ENCODE results near the gene SIGLEC15.
"Not testable (repeated sequence)": the region's sequence is repeated elsewhere in the genome, so short reads cannot be mapped to it uniquely, and the experiment has no call there.

The SIGLEC15 gene

DNA sequence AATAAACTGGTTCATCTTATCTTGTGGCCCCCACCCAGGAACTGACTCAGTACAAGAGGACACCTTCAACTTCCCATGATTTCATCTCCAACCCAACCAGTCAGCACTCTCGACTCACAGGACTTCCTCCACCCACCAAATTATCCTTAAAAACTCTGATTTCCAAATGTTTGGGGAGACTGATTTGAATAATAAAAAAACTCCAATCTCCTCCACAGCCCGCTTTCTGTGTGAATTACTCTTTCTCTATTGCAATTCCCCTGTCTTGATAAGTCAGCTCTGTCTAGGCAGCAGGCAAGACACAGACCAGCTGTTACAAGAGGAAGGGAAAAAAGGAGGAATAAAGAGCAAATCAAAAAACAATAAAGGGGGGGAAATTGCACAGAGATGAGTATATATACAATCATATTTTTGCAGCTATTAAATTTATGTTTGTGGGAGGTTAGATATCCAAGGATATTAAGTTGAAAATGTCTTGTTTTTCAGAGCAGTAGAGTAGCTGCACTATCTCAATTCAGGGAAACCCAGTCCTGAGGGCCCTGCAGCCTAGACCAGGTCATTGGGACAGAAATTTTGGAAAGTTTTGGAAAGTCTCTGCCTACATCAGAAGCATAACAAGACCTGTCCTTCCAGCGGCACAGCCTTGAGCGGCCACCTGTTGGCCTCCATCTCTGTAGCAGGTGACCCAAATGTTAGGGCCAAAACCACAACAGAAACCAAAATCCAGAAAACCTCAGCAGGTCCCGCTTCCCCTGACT lies 32.8 kb upstream of the SIGLEC15 start:
- Histone ChIP-seq H3K79me2 (ENCODE audit: control insufficient read depth, insufficient read depth, low read length, unreplicated experiment) (no peaks in the 10 kb centered on the region), H3K4me1 (ENCODE audit: control insufficient read depth, insufficient read depth, low read length, unreplicated experiment) (peaks cover 19% of the 10 kb centered on the region), H2AFZ (ENCODE audit: low read length, unreplicated experiment) (no peak overlapping the region), H3K4me3 (ENCODE audit: low read depth, low read length) (no peak overlapping the region; the same call in 1 of the 2 replicates), H3K36me3 (ENCODE audit: insufficient read depth, low read length) (no peaks in the 10 kb centered on the region), H3K27ac (ENCODE audit: low read depth, low read length) (peak overlapping the region; percentile 88), H3K27me3 (ENCODE audit: insufficient read depth, low read length) (no peaks in the 10 kb centered on the region)

DNA sequence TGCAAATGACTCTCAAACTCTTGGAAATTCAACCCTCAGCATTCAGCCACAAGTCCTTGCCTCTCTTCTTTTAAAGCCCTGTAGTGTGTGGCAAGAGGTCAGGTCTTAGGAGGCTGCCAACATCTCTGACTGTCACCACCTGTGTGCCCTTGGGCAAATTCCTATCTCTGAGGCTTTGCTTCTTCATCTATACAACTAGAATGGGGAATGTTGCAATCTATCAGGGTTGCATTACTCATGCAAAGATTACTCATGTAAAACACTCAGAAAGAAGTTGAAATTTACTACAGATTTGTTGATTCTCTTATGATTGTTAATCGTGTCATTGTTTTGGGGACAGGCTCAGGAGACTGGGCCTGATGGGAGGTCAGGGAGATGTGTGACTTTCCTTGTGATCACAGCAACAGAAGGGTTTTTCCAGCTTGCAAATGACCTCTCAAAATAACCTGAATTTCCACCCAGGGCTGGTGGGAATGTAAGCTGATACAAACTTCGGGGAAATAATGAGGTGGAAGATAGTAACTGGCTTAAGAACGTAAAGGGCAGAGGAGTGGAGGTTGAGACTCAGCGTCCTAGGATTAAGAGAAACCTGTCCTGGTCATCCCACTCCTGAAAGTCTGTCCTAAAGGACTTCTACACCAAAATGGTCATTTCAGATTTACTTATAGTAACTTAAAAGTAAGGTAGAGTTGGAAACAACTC lies 32.1 kb upstream of the SIGLEC15 start:
- peak overlapping the region; percentile 5 for H2AFZ ChIP-seq (ENCODE audit: low read length, unreplicated experiment)
- no peaks in the 10 kb centered on the region for H3K27me3 ChIP-seq (ENCODE audit: insufficient read depth, low read length)
- no peaks in the 10 kb centered on the region for H3K79me2 ChIP-seq (ENCODE audit: control insufficient read depth, insufficient read depth, low read length, unreplicated experiment)
- no peaks in the 10 kb centered on the region for H3K36me3 ChIP-seq (ENCODE audit: insufficient read depth, low read length)
- no peak overlapping the region; the same call in 1 of the 2 replicates for H3K4me3 ChIP-seq (ENCODE audit: low read depth, low read length)
- H3K27ac ChIP-seq (ENCODE audit: low read depth, low read length) = peak overlapping the region; percentile 88
- peaks cover 19% of the 10 kb centered on the region for H3K4me1 ChIP-seq (ENCODE audit: control insufficient read depth, insufficient read depth, low read length, unreplicated experiment)

DNA sequence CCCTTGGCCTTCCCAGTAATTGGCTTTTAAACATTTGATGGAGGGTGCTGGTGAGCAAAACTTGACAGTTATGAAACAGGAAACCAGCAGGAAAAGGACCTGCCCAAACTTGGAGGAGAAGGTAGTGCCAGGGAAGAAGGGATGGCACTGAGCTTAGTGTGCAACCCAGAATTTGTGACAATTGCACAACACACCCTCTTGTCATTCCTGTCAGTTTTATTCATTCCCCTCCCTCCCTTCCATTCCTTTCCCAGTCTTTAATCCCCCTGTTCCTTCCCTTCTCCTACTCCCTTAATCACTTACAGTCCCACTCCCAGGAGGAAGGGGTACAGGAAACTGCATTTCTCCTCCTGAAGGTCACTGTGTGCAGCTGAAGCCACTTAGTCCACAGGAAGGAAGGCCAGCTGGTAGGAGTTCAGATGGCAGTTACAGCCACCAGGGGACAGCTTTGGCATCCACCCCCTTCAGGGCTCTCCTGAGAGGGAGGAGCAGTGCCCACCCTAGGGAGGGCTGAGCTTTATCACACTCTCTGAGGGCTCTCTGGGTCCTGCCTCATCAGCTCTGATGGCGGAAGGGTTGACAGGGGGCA lies 24.0 kb upstream of the SIGLEC15 start:
- H3K4me1 ChIP-seq (ENCODE audit: control insufficient read depth, insufficient read depth, low read length, unreplicated experiment) = peaks cover 33% of the 10 kb centered on the region
- no peak overlapping the region for H3K4me3 ChIP-seq (ENCODE audit: low read depth, low read length)
- H3K27ac ChIP-seq (ENCODE audit: low read depth, low read length) = peak overlapping the region; percentile 99
- H3K36me3 ChIP-seq (ENCODE audit: insufficient read depth, low read length) = peaks cover 13% of the 10 kb centered on the region; the same call in 1 of the 2 replicates
- no peaks in the 10 kb centered on the region for H3K79me2 ChIP-seq (ENCODE audit: control insufficient read depth, insufficient read depth, low read length, unreplicated experiment)
- no peaks in the 10 kb centered on the region for H3K27me3 ChIP-seq (ENCODE audit: insufficient read depth, low read length)
- peak overlapping the region; percentile 51 for H2AFZ ChIP-seq (ENCODE audit: low read length, unreplicated experiment)

DNA sequence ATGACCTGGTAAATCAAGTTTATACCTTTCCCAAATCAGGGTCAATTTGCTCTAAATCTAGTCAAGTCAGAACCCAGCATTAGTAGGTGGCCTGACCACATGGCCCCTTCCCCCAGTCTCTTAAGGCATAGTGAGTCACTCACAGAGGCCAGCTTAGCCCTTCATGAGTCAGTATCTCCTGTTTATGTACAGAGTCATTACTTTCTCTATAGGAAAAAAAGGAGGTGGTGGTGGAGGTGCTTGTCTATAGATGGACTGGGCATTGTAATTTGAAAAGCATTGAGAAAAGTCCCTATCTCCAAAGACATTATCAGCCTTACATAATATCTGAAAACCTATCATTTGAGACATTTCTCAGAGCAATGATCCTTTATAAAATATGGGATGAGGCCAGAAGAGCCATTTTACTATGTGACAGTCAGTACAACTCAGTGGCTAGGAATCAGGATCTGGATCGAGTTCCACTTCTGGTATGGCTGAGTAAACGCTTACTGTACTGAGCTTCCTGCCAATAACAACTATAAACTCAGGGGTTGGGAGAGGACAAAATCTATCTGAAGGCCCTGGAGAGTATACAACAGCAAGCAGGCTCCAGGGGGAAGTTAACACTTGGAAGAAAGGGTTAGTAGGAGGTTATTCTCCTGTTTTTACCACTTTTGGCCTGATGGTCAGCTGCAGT lies 22.5 kb upstream of the SIGLEC15 start:
- peaks cover 13% of the 10 kb centered on the region; the same call in 1 of the 2 replicates for H3K36me3 ChIP-seq (ENCODE audit: insufficient read depth, low read length)
- H3K4me3 ChIP-seq (ENCODE audit: low read depth, low read length) = peak overlapping the region; percentile 64
- H3K79me2 ChIP-seq (ENCODE audit: control insufficient read depth, insufficient read depth, low read length, unreplicated experiment) = no peaks in the 10 kb centered on the region
- H3K27ac ChIP-seq (ENCODE audit: low read depth, low read length) = peak overlapping the region; percentile 99
- peak overlapping the region; percentile 67 for H2AFZ ChIP-seq (ENCODE audit: low read length, unreplicated experiment)
- H3K4me1 ChIP-seq (ENCODE audit: control insufficient read depth, insufficient read depth, low read length, unreplicated experiment) = peaks cover 36% of the 10 kb centered on the region
- H3K27me3 ChIP-seq (ENCODE audit: insufficient read depth, low read length) = no peaks in the 10 kb centered on the region

DNA sequence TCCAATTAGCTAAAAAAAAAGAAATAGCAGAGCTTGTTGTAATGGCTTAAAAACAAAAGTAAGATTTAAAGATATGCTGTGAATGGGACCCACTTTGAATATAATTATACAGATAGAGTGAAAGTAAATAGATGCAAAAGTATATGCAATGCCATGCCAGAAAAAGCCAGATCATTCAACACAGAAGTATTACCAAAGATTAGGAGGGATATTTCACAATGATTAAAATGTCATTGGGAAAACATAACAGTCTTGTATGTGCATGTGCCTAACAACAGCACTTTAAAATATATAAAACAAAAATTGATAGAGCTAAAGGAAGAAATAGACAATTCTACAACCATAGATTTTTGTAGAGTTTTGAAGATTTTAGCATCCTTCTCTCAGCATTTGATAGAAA lies 19.9 kb upstream of the SIGLEC15 start:
- Histone ChIP-seq H3K27me3 (ENCODE audit: insufficient read depth, low read length) (no peaks in the 10 kb centered on the region), H2AFZ (ENCODE audit: low read length, unreplicated experiment) (no peak overlapping the region), H3K4me1 (ENCODE audit: control insufficient read depth, insufficient read depth, low read length, unreplicated experiment) (peaks cover 36% of the 10 kb centered on the region), H3K4me3 (ENCODE audit: low read depth, low read length) (no peak overlapping the region), H3K27ac (ENCODE audit: low read depth, low read length) (peak overlapping the region; percentile 63), H3K36me3 (ENCODE audit: insufficient read depth, low read length) (peaks cover 13% of the 10 kb centered on the region; the same call in 1 of the 2 replicates), H3K79me2 (ENCODE audit: control insufficient read depth, insufficient read depth, low read length, unreplicated experiment) (no peaks in the 10 kb centered on the region)

DNA sequence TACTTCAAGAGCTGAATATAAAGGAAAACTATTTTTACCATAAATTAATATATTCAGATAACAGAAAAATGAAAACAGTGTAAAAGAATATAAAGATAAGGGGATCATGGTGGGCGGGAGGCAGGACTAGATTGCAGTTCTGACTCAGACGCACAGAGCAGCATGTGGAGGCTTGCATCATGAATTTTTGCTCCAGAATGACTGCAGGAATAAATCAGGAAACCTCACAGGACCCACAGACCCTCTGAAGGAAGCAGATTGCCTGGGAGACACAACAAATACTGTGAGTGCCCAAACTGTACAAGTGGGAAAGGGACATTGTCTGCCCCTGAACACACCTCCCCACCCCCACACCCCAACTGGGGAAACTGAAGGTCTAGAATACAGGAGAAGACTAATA lies 19.2 kb upstream of the SIGLEC15 start:
- Histone ChIP-seq H3K79me2 (ENCODE audit: control insufficient read depth, insufficient read depth, low read length, unreplicated experiment) (no peaks in the 10 kb centered on the region), H3K27ac (ENCODE audit: low read depth, low read length) (peak overlapping the region; percentile 63), H3K4me3 (ENCODE audit: low read depth, low read length) (no peak overlapping the region)

DNA sequence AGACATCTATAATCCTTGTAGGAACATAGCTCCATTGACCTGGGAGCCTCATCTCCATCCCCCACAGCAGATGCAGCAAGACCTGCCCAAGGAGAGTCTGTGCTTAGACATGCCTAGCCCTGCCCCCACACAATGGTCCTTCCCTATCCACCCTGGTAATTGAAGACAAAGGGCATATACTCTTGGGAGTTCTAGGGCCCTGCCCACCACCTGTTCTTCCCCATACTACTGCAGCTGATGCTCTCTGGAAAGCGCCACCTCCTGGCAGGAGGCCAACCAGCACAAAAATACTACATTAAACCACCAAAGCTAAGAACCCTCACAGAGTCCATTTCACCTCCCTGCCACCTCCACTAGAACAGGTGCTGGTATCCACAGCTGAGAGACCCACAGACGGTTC lies 18.3 kb upstream of the SIGLEC15 start:
- not testable (repeated sequence) for H2AFZ ChIP-seq (ENCODE audit: low read length, unreplicated experiment); H3K27ac ChIP-seq (ENCODE audit: low read depth, low read length); H3K79me2 ChIP-seq (ENCODE audit: control insufficient read depth, insufficient read depth, low read length, unreplicated experiment); H3K27me3 ChIP-seq (ENCODE audit: insufficient read depth, low read length); H3K4me3 ChIP-seq (ENCODE audit: low read depth, low read length)
- H3K36me3 ChIP-seq (ENCODE audit: insufficient read depth, low read length) = peaks cover 13% of the 10 kb centered on the region; the same call in 1 of the 2 replicates
- peaks cover 26% of the 10 kb centered on the region for H3K4me1 ChIP-seq (ENCODE audit: control insufficient read depth, insufficient read depth, low read length, unreplicated experiment)

More for the DNA sequence above, 19.2 kb upstream of the SIGLEC15 start:
- Histone ChIP-seq H3K36me3 (ENCODE audit: insufficient read depth, low read length) (peaks cover 13% of the 10 kb centered on the region; the same call in 1 of the 2 replicates), H3K4me1 (ENCODE audit: control insufficient read depth, insufficient read depth, low read length, unreplicated experiment) (peaks cover 35% of the 10 kb centered on the region), H3K27me3 (ENCODE audit: insufficient read depth, low read length) (no peaks in the 10 kb centered on the region), H2AFZ (ENCODE audit: low read length, unreplicated experiment) (no peak overlapping the region)

DNA sequence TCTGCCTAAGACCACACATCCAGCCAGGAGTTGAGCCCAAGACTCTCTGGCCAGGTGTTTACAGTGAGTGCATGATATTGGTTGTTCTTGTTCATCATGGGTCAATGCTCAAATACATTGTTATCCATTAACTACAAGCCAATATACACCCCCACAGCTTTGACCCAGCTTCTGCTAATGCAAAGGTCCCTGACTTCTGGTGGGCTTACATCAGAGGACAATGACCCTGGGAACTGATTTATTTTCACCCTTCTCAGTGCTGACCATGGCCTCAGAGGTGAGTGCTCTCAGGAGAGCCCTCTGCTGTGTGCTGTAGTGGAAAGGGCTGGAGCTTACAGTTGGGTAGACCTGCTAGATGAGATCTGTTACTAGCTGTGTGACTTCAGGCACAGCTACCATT lies 10.7 kb upstream of the SIGLEC15 start:
- H3K36me3 ChIP-seq (ENCODE audit: insufficient read depth, low read length); H3K27ac ChIP-seq (ENCODE audit: low read depth, low read length); H3K79me2 ChIP-seq (ENCODE audit: control insufficient read depth, insufficient read depth, low read length, unreplicated experiment); H2AFZ ChIP-seq (ENCODE audit: low read length, unreplicated experiment); H3K4me3 ChIP-seq (ENCODE audit: low read depth, low read length); H3K27me3 ChIP-seq (ENCODE audit: insufficient read depth, low read length): not testable (repeated sequence)
- peaks cover 17% of the 10 kb centered on the region for H3K4me1 ChIP-seq (ENCODE audit: control insufficient read depth, insufficient read depth, low read length, unreplicated experiment)

DNA sequence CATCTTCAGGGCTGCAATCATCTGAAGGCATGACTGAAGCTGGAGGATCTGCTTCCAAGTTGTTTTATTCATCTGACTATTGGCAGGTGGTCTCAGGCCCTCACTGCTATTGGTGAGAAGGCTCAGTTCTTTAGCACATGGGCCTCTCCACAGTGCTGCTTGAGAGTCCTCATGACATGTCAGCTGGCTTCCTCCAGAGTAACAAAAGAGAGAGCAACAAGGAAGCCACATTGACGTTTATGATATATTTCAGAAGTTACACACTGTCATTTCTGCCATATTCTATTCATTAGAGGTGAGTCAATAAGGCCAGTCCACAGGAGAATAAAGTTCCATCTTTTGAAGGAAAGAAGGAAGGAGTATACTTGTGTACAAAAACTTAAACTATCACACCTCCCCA lies 7.9 kb upstream of the SIGLEC15 start:
- H3K36me3 ChIP-seq (ENCODE audit: insufficient read depth, low read length) = peaks cover 5% of the 10 kb centered on the region; the same call in 1 of the 2 replicates
- H3K79me2 ChIP-seq (ENCODE audit: control insufficient read depth, insufficient read depth, low read length, unreplicated experiment) = no peaks in the 10 kb centered on the region
- peaks cover 17% of the 10 kb centered on the region for H3K4me1 ChIP-seq (ENCODE audit: control insufficient read depth, insufficient read depth, low read length, unreplicated experiment)
- H3K27me3 ChIP-seq (ENCODE audit: insufficient read depth, low read length) = no peaks in the 10 kb centered on the region
- H3K27ac ChIP-seq (ENCODE audit: low read depth, low read length) = no peak overlapping the region
- no peak overlapping the region for H3K4me3 ChIP-seq (ENCODE audit: low read depth, low read length)
- no peak overlapping the region for H2AFZ ChIP-seq (ENCODE audit: low read length, unreplicated experiment)

DNA sequence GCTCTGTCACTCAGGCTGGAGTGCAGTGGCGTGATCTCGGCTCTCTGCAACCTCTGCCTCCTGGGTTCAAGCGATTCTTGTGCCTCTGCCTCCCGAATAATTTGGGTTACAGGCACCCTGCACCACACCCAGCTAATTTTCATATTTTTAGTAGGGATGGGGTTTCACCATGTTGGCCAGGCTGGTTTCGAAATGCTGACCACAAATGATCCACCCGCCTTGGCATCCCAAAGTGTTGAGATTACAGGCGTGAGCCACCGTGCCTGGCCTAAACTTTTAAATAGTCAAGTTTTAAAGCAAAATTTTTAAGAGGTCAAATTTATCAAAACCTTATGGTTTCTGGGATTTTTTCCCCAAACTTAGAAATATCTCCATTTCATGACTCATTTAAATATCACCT lies 6.7 kb upstream of the SIGLEC15 start:
- not testable (repeated sequence) for H2AFZ ChIP-seq (ENCODE audit: low read length, unreplicated experiment); H3K79me2 ChIP-seq (ENCODE audit: control insufficient read depth, insufficient read depth, low read length, unreplicated experiment); H3K27ac ChIP-seq (ENCODE audit: low read depth, low read length); H3K4me3 ChIP-seq (ENCODE audit: low read depth, low read length); H3K27me3 ChIP-seq (ENCODE audit: insufficient read depth, low read length); H3K36me3 ChIP-seq (ENCODE audit: insufficient read depth, low read length)
- H3K4me1 ChIP-seq (ENCODE audit: control insufficient read depth, insufficient read depth, low read length, unreplicated experiment) = peaks cover 17% of the 10 kb centered on the region

Measured in ACC112 (cell line).